ENCODE measurements around the gene SLC22A8.

DNA sequence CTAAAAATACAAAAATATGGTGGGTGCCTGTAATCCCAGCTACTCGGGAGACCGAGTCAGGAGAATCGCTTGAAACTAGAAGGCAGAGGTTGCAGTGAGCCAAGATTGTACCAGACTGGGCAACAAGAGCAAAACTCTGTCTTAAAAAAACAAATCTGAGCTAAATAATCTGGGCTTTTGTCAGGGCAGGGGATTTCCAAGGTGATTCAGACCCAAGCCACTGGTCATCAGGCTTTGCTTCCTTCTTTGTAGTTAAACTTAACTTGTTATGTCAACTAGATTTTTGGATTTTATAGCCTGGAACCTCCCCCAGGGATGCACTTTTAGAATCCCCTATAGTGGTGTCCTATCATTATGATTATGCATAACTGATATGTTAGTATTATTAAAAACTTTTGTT lies 27.0 kb upstream of the SLC22A8 start:
- TF ChIP-seq, protein P1, sequence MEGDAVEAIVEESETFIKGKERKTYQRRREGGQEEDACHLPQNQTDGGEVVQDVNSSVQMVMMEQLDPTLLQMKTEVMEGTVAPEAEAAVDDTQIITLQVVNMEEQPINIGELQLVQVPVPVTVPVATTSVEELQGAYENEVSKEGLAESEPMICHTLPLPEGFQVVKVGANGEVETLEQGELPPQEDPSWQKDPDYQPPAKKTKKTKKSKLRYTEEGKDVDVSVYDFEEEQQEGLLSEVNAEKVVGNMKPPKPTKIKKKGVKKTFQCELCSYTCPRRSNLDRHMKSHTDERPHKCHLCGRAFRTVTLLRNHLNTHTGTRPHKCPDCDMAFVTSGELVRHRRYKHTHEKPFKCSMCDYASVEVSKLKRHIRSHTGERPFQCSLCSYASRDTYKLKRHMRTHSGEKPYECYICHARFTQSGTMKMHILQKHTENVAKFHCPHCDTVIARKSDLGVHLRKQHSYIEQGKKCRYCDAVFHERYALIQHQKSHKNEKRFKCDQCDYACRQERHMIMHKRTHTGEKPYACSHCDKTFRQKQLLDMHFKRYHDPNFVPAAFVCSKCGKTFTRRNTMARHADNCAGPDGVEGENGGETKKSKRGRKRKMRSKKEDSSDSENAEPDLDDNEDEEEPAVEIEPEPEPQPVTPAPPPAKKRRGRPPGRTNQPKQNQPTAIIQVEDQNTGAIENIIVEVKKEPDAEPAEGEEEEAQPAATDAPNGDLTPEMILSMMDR (IDR thresholded peaks at IDR 0.05; ENCODE audit: insufficient read depth, low read depth, low read length): no peak
- TF ChIP-seq EZH2 (IDR thresholded peaks at IDR 0.05; ENCODE audit: insufficient read depth, low read length): no peak

Data from astrocyte (in vitro differentiated cells and primary cell).